GM12878 (cell line): ENCODE results near the gene YEATS2.

ENCODE experiments used
- BRCA1 ChIP-seq: IDR thresholded peaks from 2 replicates; pipeline ENCODE4 v1.6.1; 2011; ENCODE audit warnings: low read depth, low read length, improper control_type of control experiment
- ZNF274 ChIP-seq: IDR thresholded peaks from one replicate; pipeline ENCODE4 v1.8.0; 2011; ENCODE audit not compliant: insufficient read length, insufficient read depth

- TF ChIP-seq ZNF274 (no peak), BRCA1 (no peak)
Observed at GRCh38 chr3:183789826-183790225, 92.2 kb downstream of the YEATS2 start.
